A549 (cell line): ENCODE measurements around the gene CTNNAL1. TPM values are rescaled to one million over a fixed set of nuclear protein-coding genes. Genes with fewer than 3 reads are reported as not detected.

Experiments used
- ATAC-seq, 2 experiments: fragments of 200-7000 bp in 1 of 2; fragments of >200 bp in 1 of 2; cut with Nextera tagmentation in 1 of 2; cut with Tn5 transposase in 1 of 2; 3 replicates each; pipeline versions ENCODE4 v1.8.0 to v1.9.1; 2018 to 2020; ENCODE audit warnings: mild to moderate bottlenecking in 1 of 2, moderate library complexity in 1 of 2
- CTCF ChIA-PET: fragments of 300-600 bp; sonication (Branson Sonifier 250); formaldehyde crosslinking; extraction: SDS; loops from one replicate; lab custom pipeline; 2021; ENCODE audit warnings: antibody characterized with exemption, inconsistent platforms; lab: Yijun Ruan, JAX
- POLR2A ChIA-PET: fragments of 350-600 bp; formaldehyde crosslinking; extraction: SDS; loops from one replicate; lab custom pipeline; 2021; ENCODE audit warnings: antibody characterized with exemption, inconsistent platforms; lab: Yijun Ruan, JAX
- DNase-seq, 2 experiments: peaks; one replicate each; pipeline versions ENCODE4 v3.0.0 to v3.0.0-alpha.2; 2011 to 2016; ENCODE audit warnings: low read depth in 1 of 2, low spot score in 1 of 2
- FAIRE-seq: peaks from 2 replicates; lab custom pipeline; 2011; peaks lifted over from hg19 to GRCh38; lab: Jason Lieb, UNC
- H3K27ac ChIP-seq, 2 experiments: fragments of >200 bp; sonication (Bioruptor Twin); formaldehyde crosslinking; 3 replicates each; pipeline ENCODE4 v1.5.1; 2016 to 2017
- H3K4me1 ChIP-seq: fragments of >200 bp; sonication (Bioruptor Twin); formaldehyde crosslinking; 3 replicates; pipeline ENCODE4 v1.6.1; 2016
- H3K4me2 ChIP-seq: fragments of >200 bp; sonication (Bioruptor Twin); formaldehyde crosslinking; 3 replicates; pipeline ENCODE4 v1.6.1; 2016
- H3K4me3 ChIP-seq: fragments of >200 bp; sonication (Bioruptor Twin); formaldehyde crosslinking; 3 replicates; pipeline ENCODE4 v1.5.1; 2016
- H3K9me3 ChIP-seq: fragments of >200 bp; sonication (Bioruptor Twin); formaldehyde crosslinking; 3 replicates; pipeline ENCODE4 v1.6.1; 2016
- CHD2 ChIP-seq: fragments of 150-350 bp; IDR thresholded peaks from 2 replicates; pipeline ENCODE4 v1.6.1; 2014; ENCODE audit warnings: low read length; ENCODE audit not compliant: partially characterized antibody
- CHD4 ChIP-seq: fragments of 200-600 bp; sonication (generic); IDR thresholded peaks from 2 replicates; pipeline ENCODE4 v1.6.1; 2016; ENCODE audit warnings: antibody characterized with exemption, mild to moderate bottlenecking, borderline replicate concordance
- E2F6 ChIP-seq: IDR thresholded peaks from 2 replicates; pipeline ENCODE4 v1.6.1; 2012; ENCODE audit warnings: low read depth, borderline replicate concordance
- EHMT2 ChIP-seq: fragments of 200-600 bp; sonication (generic); IDR thresholded peaks from 2 replicates; pipeline ENCODE4 v1.6.1; 2016; ENCODE audit warnings: antibody characterized with exemption, low read depth, mild to moderate bottlenecking, moderate library complexity
- ELK1 ChIP-seq: fragments of 150-350 bp; IDR thresholded peaks from 2 replicates; pipeline ENCODE4 v1.6.1; 2014; ENCODE audit warnings: low read depth, mild to moderate bottlenecking, low read length
- FOSB ChIP-seq: fragments of 250-450 bp; sonication (Bioruptor Pico); IDR thresholded peaks from 2 replicates; pipeline ENCODE4 v1.5.0; 2020; ENCODE audit warnings: mild to moderate bottlenecking, moderate library complexity
- HEYL ChIP-seq: fragments of 250-450 bp; sonication (Bioruptor Pico); IDR thresholded peaks from 2 replicates; pipeline ENCODE4 v1.8.0; 2021; ENCODE audit warnings: mild to moderate bottlenecking, moderate library complexity
- HOXB5 ChIP-seq: fragments of 250-450 bp; sonication (Bioruptor Pico); IDR thresholded peaks from 2 replicates; pipeline ENCODE4 v1.5.0; 2020; ENCODE audit warnings: mild to moderate bottlenecking, moderate library complexity
- JUNB ChIP-seq: fragments of >200 bp; sonication (Bioruptor Twin); formaldehyde crosslinking; IDR thresholded peaks from 2 replicates; pipeline ENCODE4 v1.6.1; 2016
- NPAS2 ChIP-seq: fragments of 250-450 bp; sonication (Bioruptor Pico); IDR thresholded peaks from 2 replicates; pipeline ENCODE4 v1.8.0; 2022; ENCODE audit warnings: mild to moderate bottlenecking, moderate library complexity, borderline replicate concordance
- NR3C1 ChIP-seq: fragments of >200 bp; sonication (Bioruptor Twin); formaldehyde crosslinking; IDR thresholded peaks from 3 replicates; pipeline ENCODE4 v1.6.1; 2017
- PBX3 ChIP-seq: IDR thresholded peaks from 2 replicates; pipeline ENCODE4 v1.6.1; 2012
- PHF8 ChIP-seq: fragments of 200-600 bp; sonication (generic); IDR thresholded peaks from 2 replicates; pipeline ENCODE4 v1.6.1; 2016; ENCODE audit warnings: low read depth, mild to moderate bottlenecking, antibody characterized with exemption, moderate library complexity, borderline replicate concordance
- POLR2AphosphoS2 ChIP-seq: conservative IDR thresholded peaks from 2 replicates; pipeline ENCODE4 v1.6.1; 2012; ENCODE audit warnings: low read length, improper control_type of control experiment, inconsistent platforms
- REST ChIP-seq: fragments of 200-600 bp; sonication (generic); IDR thresholded peaks from 2 replicates; pipeline ENCODE4 v1.6.1; 2016; ENCODE audit warnings: antibody characterized with exemption, mild to moderate bottlenecking, moderate library complexity
- SREBF2 ChIP-seq: fragments of 450-650 bp; IDR thresholded peaks from 2 replicates; pipeline ENCODE4 v1.6.1; 2014; ENCODE audit warnings: mild to moderate bottlenecking, moderate library complexity
- USF2 ChIP-seq: fragments of 450-650 bp; IDR thresholded peaks from 2 replicates; pipeline ENCODE4 v1.6.1; 2014; ENCODE audit warnings: antibody characterized with exemption
- ZFP36 ChIP-seq: fragments of 450-650 bp; IDR thresholded peaks from 2 replicates; pipeline ENCODE4 v1.6.1; 2014; ENCODE audit warnings: borderline replicate concordance; ENCODE audit not compliant: partially characterized antibody
- WGBS: methylation state at CpG from one replicate; pipeline ENCODE4 v1.1.6; 2017; ENCODE audit errors: missing lambda C conversion rate; 5-methylcytosine and 5-hydroxymethylcytosine counted together
- polyA plus RNA-seq, 4 experiments: library from polyadenylated mRNA; depleted of rRNA in 3 of 4; stranded (reverse); fragments of >200 nt; fragmentation: RNase III in 1 of 4; extraction: RNeasy Plus Mini Kit Qiagen cat#74134 plus additional on column Dnase treatment in 1 of 4; gene quantifications; 2 replicates in 3 of 4; 3 replicates in 1 of 4; pipeline ENCODE4 v1.2.3, GENCODE V29; 2011 to 2017

The CTNNAL1 gene
- polyA plus RNA-seq, 2 of the 4 experiments (the other 2 are of a cell fraction), result 43.8 to 63.6 TPM

- TF ChIP-seq E2F6 (no peak), NPAS2 (no peak), JUNB (no peak), PHF8 (no peak), PBX3 (no peak), POLR2AphosphoS2 (no peak)
These were observed 16.7 kb downstream of the CTNNAL1 start (continued) for GRCh38 chr9:108996643-108997042.

- Histone ChIP-seq H3K4me3 (no peak overlapping the region), H3K27ac (no peak overlapping the region)
- no peak for DNase-seq
- 80% methylated on average over 2 of the region's 2 CpGs for WGBS
- TF ChIP-seq HOXB5 (CRISPR knock-in tag) (no peak), E2F6 (no peak)
- TF ChIP-seq, all 56 proteins: peak for 0
- no peak for ATAC-seq
- FAIRE-seq, result no peak
- Histone ChIP-seq H3K4me2 (no peak overlapping the region), H3K4me1 (no peaks in the 10 kb centered on the region), H3K9me3 (no peaks in the 10 kb centered on the region)
- POLR2A ChIA-PET, result interaction anchor here (0.7 kb wide), 1 partner anchor 9 kb away, joined by 3 read pairs; no protein-coding TSS in a partner anchor
- CTCF ChIA-PET, result interaction anchor here (0.6 to 1.5 kb wide), 5 partner anchors 9 to 723 kb away, joined by 3 to 4 read pairs (median 3); no protein-coding TSS in a partner anchor
These were observed 18.6 kb downstream of the CTNNAL1 start for GRCh38 chr9:108994695-108995094.

- no peak overlapping the region for H3K4me3 ChIP-seq
- ATAC-seq (no peak; a peak in 1 of 6 replicates), FAIRE-seq (no peak), DNase-seq (no peak)
- WGBS, result 68% methylated on average over 5 of the region's 5 CpGs
- H3K27ac ChIP-seq, result no peak overlapping the region
- H3K4me1 ChIP-seq, result no peaks in the 10 kb centered on the region
- H3K9me3 ChIP-seq, result no peaks in the 10 kb centered on the region
- CTCF ChIA-PET, result interaction anchor here (1.2 kb wide), 1 partner anchor 126 kb away, joined by 3 read pairs; no protein-coding TSS in a partner anchor
- POLR2A ChIA-PET, result no interaction called here
- TF ChIP-seq USF2 (no peak), SREBF2 (no peak), CHD4 (no peak)
- no peak overlapping the region for H3K4me2 ChIP-seq
These were observed 21.8 kb downstream of the CTNNAL1 start for GRCh38 chr9:108991479-108991878.

- Histone ChIP-seq H3K27ac (no peak overlapping the region), H3K4me1 (no peaks in the 10 kb centered on the region), H3K4me3 (no peak overlapping the region), H3K4me2 (no peak overlapping the region), H3K9me3 (no peaks in the 10 kb centered on the region)
- CTCF ChIA-PET, result interaction anchor here (0.9 kb wide), 1 partner anchor 65 kb away, joined by 3 read pairs; no protein-coding TSS in a partner anchor
- FAIRE-seq, result no peak
- POLR2A ChIA-PET, result no interaction called here
- no peak for TF ChIP-seq POLR2AphosphoS2
- no peak for TF ChIP-seq FOSB (CRISPR knock-in tag)
- no peak for TF ChIP-seq CHD2
- no peak for DNase-seq
- no peak for ATAC-seq
These were observed 29.4 kb downstream of the CTNNAL1 start for GRCh38 chr9:108983885-108984284.

GRCh38 chr9:108980893-108981292, 32.4 kb downstream of the CTNNAL1 start:
- no peaks in the 10 kb centered on the region for H3K4me1 ChIP-seq
- no peak for FAIRE-seq
- no peak for DNase-seq
- H3K4me3 ChIP-seq, result no peak overlapping the region
- WGBS, result 98% methylated on average over 2 of the region's 2 CpGs
- H3K4me2 ChIP-seq, result no peak overlapping the region
- ChIA-PET CTCF (no interaction called here), POLR2A (no interaction called here)
- no peak overlapping the region for H3K27ac ChIP-seq
- no peaks in the 10 kb centered on the region for H3K9me3 ChIP-seq
- no peak for ATAC-seq
- no peak for TF ChIP-seq ZFP36
- no peak for TF ChIP-seq NR3C1
- TF ChIP-seq POLR2AphosphoS2, result no peak
- TF ChIP-seq REST, result no peak
- no peak for TF ChIP-seq ELK1
- TF ChIP-seq USF2, result no peak
- no peak for TF ChIP-seq EHMT2
- TF ChIP-seq HEYL (CRISPR knock-in tag), result no peak
